ENCODE data around the gene CD44. TPM values are rescaled to one million over a fixed set of nuclear protein-coding genes. Genes with fewer than 3 reads are reported as not detected.

CD44 gene
- polyA plus RNA-seq, 1 of the 3 experiments (the other 2 are of a cell fraction) = 457 TPM

DNA sequence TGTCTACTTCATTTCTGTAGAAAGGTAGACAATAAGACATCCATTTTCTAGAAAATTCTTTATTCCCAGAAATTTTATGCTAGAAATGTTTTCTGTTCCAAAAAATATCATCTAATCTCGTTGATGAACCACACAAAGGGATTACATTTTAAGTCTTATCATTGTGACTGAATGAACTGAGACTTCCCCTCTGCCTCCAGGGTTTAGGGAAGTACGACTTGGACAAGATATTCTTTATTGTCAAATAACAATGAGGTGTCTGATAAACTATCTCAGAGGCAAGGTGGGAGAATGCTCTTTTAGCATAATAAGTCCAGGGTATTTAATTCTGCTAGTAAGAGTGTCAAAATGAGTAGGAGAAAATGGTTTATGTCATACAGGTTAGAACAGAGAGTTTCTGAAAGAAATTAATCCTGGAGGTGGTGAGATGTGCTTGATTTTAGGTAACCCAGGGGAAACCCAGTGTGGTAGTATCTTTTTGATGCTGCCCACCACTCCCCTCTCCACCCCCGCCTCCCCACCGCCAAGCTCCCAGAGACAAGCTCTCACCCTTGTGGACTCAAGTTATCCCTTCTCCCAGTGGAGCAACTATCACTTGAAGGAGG is 100.6 kb downstream of the CD44 start (continued):
- TF ChIP-seq, protein P1, sequence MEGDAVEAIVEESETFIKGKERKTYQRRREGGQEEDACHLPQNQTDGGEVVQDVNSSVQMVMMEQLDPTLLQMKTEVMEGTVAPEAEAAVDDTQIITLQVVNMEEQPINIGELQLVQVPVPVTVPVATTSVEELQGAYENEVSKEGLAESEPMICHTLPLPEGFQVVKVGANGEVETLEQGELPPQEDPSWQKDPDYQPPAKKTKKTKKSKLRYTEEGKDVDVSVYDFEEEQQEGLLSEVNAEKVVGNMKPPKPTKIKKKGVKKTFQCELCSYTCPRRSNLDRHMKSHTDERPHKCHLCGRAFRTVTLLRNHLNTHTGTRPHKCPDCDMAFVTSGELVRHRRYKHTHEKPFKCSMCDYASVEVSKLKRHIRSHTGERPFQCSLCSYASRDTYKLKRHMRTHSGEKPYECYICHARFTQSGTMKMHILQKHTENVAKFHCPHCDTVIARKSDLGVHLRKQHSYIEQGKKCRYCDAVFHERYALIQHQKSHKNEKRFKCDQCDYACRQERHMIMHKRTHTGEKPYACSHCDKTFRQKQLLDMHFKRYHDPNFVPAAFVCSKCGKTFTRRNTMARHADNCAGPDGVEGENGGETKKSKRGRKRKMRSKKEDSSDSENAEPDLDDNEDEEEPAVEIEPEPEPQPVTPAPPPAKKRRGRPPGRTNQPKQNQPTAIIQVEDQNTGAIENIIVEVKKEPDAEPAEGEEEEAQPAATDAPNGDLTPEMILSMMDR (IDR thresholded peaks at IDR 0.05) = no peak
- TF ChIP-seq, protein P2, sequence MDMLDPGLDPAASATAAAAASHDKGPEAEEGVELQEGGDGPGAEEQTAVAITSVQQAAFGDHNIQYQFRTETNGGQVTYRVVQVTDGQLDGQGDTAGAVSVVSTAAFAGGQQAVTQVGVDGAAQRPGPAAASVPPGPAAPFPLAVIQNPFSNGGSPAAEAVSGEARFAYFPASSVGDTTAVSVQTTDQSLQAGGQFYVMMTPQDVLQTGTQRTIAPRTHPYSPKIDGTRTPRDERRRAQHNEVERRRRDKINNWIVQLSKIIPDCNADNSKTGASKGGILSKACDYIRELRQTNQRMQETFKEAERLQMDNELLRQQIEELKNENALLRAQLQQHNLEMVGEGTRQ (IDR thresholded peaks at IDR 0.05; ENCODE audit: borderline replicate concordance, low read depth, low read length) = no peak
- TF ChIP-seq NRF1 (IDR thresholded peaks at IDR 0.05; ENCODE audit: low read depth, low read length) (no peak), FOSL2 (IDR thresholded peaks at IDR 0.05; ENCODE audit: borderline replicate concordance, low read depth) (no peak), MEF2A (IDR thresholded peaks at IDR 0.05; ENCODE audit: borderline replicate concordance, low read depth) (no peak)

DNA sequence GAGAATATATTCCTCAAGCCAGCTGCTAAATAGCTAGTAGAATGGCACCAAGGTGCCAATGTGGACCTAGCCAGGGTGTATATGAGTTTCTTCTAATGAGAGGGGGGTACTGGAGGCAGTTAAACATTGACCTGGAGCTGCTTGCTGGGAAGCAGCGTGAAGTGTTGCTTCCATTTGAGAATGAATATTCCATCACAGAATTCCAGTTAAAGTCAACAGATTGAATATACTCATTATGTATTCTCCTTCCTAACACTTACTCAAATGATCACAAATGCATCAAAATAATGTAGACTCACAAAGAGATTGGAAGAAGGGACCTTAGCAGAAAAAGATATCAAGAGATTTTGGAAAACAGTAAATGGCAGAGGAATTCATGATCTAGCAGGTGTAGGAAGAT is 102.1 kb downstream of the CD44 start:
- H3K79me2 ChIP-seq (ENCODE audit: insufficient read depth) = no peaks in the 10 kb centered on the region
- H3K27ac ChIP-seq (ENCODE audit: low read depth in 2 of 2, low read length in 1 of 2) = no peak overlapping the region
- DNase-seq = no peak
- no peaks in the 10 kb centered on the region for H3K36me3 ChIP-seq (replicated peaks in 1 of 2; ENCODE audit: control insufficient read depth in 1 of 2, insufficient read depth in 2 of 2, low read length in 1 of 2)
- H3K9me3 ChIP-seq = no peaks in the 10 kb centered on the region
- ChIA-PET CTCF (interaction anchor here (0.6 to 3.5 kb wide), 6 partner anchors 12 to 314 kb away, joined by 3 to 14 read pairs (median 3); no protein-coding TSS in a partner anchor), POLR2A (no interaction called here)
- no peak overlapping the region for H3K4me3 ChIP-seq (ENCODE audit: low read depth in 2 of 2, low read length in 1 of 2)
- H3K9me2 ChIP-seq = no peaks in the 10 kb centered on the region
- H3K4me1 ChIP-seq (ENCODE audit: control insufficient read depth in 1 of 2, insufficient read depth in 2 of 2, low read depth in 1 of 2, low read length in 1 of 2) = peaks cover 0 to 2% of the 10 kb centered on the region in 2 experiments; a peak in 2 of 4 replicates
- H3K4me2 ChIP-seq = no peak overlapping the region
- no peak overlapping the region for H3K9ac ChIP-seq
- no peaks in the 10 kb centered on the region for H3K27me3 ChIP-seq (ENCODE audit: insufficient read depth)
- H3F3A ChIP-seq (replicated peaks; ENCODE audit: insufficient read depth) = peaks cover 6% of the 10 kb centered on the region
- TF ChIP-seq TEAD4 (IDR thresholded peaks at IDR 0.05; ENCODE audit: borderline replicate concordance, insufficient read depth) (no peak), TCF12 (IDR thresholded peaks at IDR 0.05) (no peak), NFIC (IDR thresholded peaks at IDR 0.05; ENCODE audit: borderline replicate concordance) (no peak), JUND (IDR thresholded peaks at IDR 0.05) (no peak), FOSL2 (IDR thresholded peaks at IDR 0.05; ENCODE audit: borderline replicate concordance, low read depth) (no peak), NRF1 (IDR thresholded peaks at IDR 0.05; ENCODE audit: low read depth, low read length) (no peak), MEF2A (IDR thresholded peaks at IDR 0.05; ENCODE audit: borderline replicate concordance, low read depth) (no peak), RAD21 (IDR thresholded peaks at IDR 0.05; ENCODE audit: low read length) (no peak), FOXJ3 (CRISPR knock-in tag; IDR thresholded peaks at IDR 0.05) (no peak)
- H4K20me1 ChIP-seq (ENCODE audit: insufficient read depth) = no peaks in the 10 kb centered on the region
- H2AFZ ChIP-seq (ENCODE audit: low read depth) = no peak overlapping the region
- 96% methylated on average over 1 of the region's 1 CpG for WGBS (ENCODE audit: low lambda C conversion rate)

DNA sequence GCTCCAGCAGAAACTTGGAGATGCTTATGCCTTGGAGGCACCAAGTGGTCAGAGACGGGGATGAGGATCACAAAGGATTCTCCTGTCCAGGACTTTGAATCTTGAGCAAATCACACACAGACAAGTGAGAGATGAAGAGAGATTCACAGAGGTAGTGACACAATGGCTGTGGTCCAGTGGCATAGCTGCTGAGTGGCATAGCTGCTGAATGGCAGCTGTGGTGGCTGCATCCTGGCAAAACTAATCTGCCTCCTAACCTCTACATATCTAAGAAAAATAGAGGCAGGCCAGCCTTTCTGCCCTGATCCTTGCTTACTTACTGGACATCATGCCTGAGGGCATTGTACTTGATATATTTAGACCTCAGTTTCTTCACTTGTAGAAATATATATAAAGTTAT is 102.6 kb downstream of the CD44 start:
- WGBS (ENCODE audit: low lambda C conversion rate) = 93% methylated on average over 1 of the region's 1 CpG
- no peak overlapping the region for H3K4me2 ChIP-seq
- TF ChIP-seq RAD21 (IDR thresholded peaks at IDR 0.05; ENCODE audit: low read length) (no peak), FOSL2 (IDR thresholded peaks at IDR 0.05; ENCODE audit: borderline replicate concordance, low read depth) (no peak), SIN3A (IDR thresholded peaks at IDR 0.05; ENCODE audit: borderline replicate concordance, low read depth, low read length) (no peak), RFX5 (IDR thresholded peaks at IDR 0.05; ENCODE audit: low read length) (no peak), JUND (IDR thresholded peaks at IDR 0.05) (no peak)
- TF ChIP-seq, protein P3, sequence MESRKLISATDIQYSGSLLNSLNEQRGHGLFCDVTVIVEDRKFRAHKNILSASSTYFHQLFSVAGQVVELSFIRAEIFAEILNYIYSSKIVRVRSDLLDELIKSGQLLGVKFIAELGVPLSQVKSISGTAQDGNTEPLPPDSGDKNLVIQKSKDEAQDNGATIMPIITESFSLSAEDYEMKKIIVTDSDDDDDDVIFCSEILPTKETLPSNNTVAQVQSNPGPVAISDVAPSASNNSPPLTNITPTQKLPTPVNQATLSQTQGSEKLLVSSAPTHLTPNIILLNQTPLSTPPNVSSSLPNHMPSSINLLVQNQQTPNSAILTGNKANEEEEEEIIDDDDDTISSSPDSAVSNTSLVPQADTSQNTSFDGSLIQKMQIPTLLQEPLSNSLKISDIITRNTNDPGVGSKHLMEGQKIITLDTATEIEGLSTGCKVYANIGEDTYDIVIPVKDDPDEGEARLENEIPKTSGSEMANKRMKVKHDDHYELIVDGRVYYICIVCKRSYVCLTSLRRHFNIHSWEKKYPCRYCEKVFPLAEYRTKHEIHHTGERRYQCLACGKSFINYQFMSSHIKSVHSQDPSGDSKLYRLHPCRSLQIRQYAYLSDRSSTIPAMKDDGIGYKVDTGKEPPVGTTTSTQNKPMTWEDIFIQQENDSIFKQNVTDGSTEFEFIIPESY (IDR thresholded peaks at IDR 0.05; ENCODE audit: borderline replicate concordance, low read depth) = no peak
- TF ChIP-seq, protein P4, sequence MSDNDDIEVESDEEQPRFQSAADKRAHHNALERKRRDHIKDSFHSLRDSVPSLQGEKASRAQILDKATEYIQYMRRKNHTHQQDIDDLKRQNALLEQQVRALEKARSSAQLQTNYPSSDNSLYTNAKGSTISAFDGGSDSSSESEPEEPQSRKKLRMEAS (IDR thresholded peaks at IDR 0.05; ENCODE audit: low read depth) = no peak
- TF ChIP-seq, protein P5, sequence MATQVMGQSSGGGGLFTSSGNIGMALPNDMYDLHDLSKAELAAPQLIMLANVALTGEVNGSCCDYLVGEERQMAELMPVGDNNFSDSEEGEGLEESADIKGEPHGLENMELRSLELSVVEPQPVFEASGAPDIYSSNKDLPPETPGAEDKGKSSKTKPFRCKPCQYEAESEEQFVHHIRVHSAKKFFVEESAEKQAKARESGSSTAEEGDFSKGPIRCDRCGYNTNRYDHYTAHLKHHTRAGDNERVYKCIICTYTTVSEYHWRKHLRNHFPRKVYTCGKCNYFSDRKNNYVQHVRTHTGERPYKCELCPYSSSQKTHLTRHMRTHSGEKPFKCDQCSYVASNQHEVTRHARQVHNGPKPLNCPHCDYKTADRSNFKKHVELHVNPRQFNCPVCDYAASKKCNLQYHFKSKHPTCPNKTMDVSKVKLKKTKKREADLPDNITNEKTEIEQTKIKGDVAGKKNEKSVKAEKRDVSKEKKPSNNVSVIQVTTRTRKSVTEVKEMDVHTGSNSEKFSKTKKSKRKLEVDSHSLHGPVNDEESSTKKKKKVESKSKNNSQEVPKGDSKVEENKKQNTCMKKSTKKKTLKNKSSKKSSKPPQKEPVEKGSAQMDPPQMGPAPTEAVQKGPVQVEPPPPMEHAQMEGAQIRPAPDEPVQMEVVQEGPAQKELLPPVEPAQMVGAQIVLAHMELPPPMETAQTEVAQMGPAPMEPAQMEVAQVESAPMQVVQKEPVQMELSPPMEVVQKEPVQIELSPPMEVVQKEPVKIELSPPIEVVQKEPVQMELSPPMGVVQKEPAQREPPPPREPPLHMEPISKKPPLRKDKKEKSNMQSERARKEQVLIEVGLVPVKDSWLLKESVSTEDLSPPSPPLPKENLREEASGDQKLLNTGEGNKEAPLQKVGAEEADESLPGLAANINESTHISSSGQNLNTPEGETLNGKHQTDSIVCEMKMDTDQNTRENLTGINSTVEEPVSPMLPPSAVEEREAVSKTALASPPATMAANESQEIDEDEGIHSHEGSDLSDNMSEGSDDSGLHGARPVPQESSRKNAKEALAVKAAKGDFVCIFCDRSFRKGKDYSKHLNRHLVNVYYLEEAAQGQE (IDR thresholded peaks at IDR 0.05; ENCODE audit: low read depth, low read length) = no peak

More for the DNA sequence above, 102.6 kb downstream of the CD44 start:
- no peak overlapping the region for H3K9ac ChIP-seq
- no peaks in the 10 kb centered on the region for H4K20me1 ChIP-seq (ENCODE audit: insufficient read depth)
- no peak overlapping the region for H3K27ac ChIP-seq (ENCODE audit: low read depth in 2 of 2, low read length in 1 of 2)
- H3K4me3 ChIP-seq (ENCODE audit: low read depth in 2 of 2, low read length in 1 of 2) = no peak overlapping the region
- H3K9me3 ChIP-seq = no peaks in the 10 kb centered on the region
- no peaks in the 10 kb centered on the region for H3K9me2 ChIP-seq
- no peak overlapping the region for H2AFZ ChIP-seq (ENCODE audit: low read depth)
- H3K27me3 ChIP-seq (ENCODE audit: insufficient read depth) = no peaks in the 10 kb centered on the region
- POLR2A ChIA-PET = no interaction called here
- no peaks in the 10 kb centered on the region for H3K36me3 ChIP-seq (replicated peaks in 1 of 2; ENCODE audit: control insufficient read depth in 1 of 2, insufficient read depth in 2 of 2, low read length in 1 of 2)
- peaks cover 6% of the 10 kb centered on the region for H3F3A ChIP-seq (replicated peaks; ENCODE audit: insufficient read depth)
- no peak for DNase-seq
- CTCF ChIA-PET = interaction anchor here (1.4 to 3.5 kb wide), 3 partner anchors 65 to 315 kb away, joined by 3 to 14 read pairs (median 3); no protein-coding TSS in a partner anchor
- no peaks in the 10 kb centered on the region for H3K79me2 ChIP-seq (ENCODE audit: insufficient read depth)
- H3K4me1 ChIP-seq (ENCODE audit: control insufficient read depth in 1 of 2, insufficient read depth in 2 of 2, low read depth in 1 of 2, low read length in 1 of 2) = peaks cover 0 to 2% of the 10 kb centered on the region in 2 experiments; a peak in 2 of 4 replicates
